HEK293 (cell line): ENCODE data around the gene CNNM1.
A peak's percentile ranks its signal among the peaks of the same experiment; 100 is the strongest.

ENCODE experiments used
- CTCF ChIA-PET: fragments of 350-600 bp; formaldehyde crosslinking; extraction: SDS; loops from one replicate; lab custom pipeline; 2021; ENCODE audit warnings: antibody characterized with exemption; lab: Yijun Ruan, JAX
- POLR2A ChIA-PET: fragments of 300-600 bp; formaldehyde crosslinking; extraction: SDS; loops from one replicate; lab custom pipeline; 2020; ENCODE audit warnings: antibody characterized with exemption, inconsistent platforms; lab: Yijun Ruan, JAX
- H3K27ac ChIP-seq: fragments of 200-500 bp; sonication (Bioruptor generic); 2 replicates; pipeline ENCODE4 v1.5.1; 2014; ENCODE audit warnings: low read depth, low read length, control low read depth, inconsistent platforms; ENCODE audit errors: extremely low read depth
- H3K36me3 ChIP-seq, 2 experiments: fragments of 200-500 bp in 1 of 2; sonication (Bioruptor generic) in 1 of 2; 1 replicate in 1 of 2; 2 replicates in 1 of 2; pipeline ENCODE4 v1.5.1; 2014 to 2017; ENCODE audit warnings: inconsistent platforms in 2 of 2, low read length in 2 of 2; ENCODE audit not compliant: control insufficient read depth in 2 of 2, insufficient read depth in 1 of 2
- H3K4me1 ChIP-seq: fragments of 200-500 bp; sonication (Bioruptor generic); 2 replicates; pipeline ENCODE4 v1.5.1; 2014; ENCODE audit warnings: mild to moderate bottlenecking, low read length, inconsistent platforms; ENCODE audit not compliant: control insufficient read depth, insufficient read depth
- H3K4me3 ChIP-seq: 2 replicates; pipeline ENCODE4 v1.5.1; 2011; ENCODE audit warnings: low read depth, mild to moderate bottlenecking, control low read depth, low read length, moderate library complexity
- H3K9me3 ChIP-seq: fragments of 200-500 bp; sonication (Bioruptor generic); 2 replicates; pipeline ENCODE4 v1.5.1; 2014; ENCODE audit warnings: low read depth, low read length, inconsistent platforms; ENCODE audit not compliant: control insufficient read depth, insufficient read depth
- GLIS1 ChIP-seq: fragments of 450-650 bp; formaldehyde crosslinking; IDR thresholded peaks from 2 replicates; pipeline ENCODE4 v1.5.1; 2016; ENCODE audit warnings: missing biosample characterization, missing genetic modification characterization
- PRDM1 ChIP-seq: fragments of 450-650 bp; formaldehyde crosslinking; IDR thresholded peaks from 2 replicates; pipeline ENCODE4; 2016; ENCODE audit warnings: missing biosample characterization, missing genetic modification characterization
- SP2 ChIP-seq: fragments of 450-650 bp; formaldehyde crosslinking; IDR thresholded peaks from 2 replicates; pipeline ENCODE4 v1.5.1; 2016; ENCODE audit warnings: missing biosample characterization, missing genetic modification characterization
- ZNF148 ChIP-seq: fragments of 450-650 bp; formaldehyde crosslinking; IDR thresholded peaks from 2 replicates; pipeline ENCODE4 v1.5.0; 2017; ENCODE audit warnings: missing biosample characterization, missing genetic modification characterization, borderline replicate concordance
- ZNF169 ChIP-seq: fragments of 450-650 bp; formaldehyde crosslinking; IDR thresholded peaks from 2 replicates; pipeline ENCODE4 v1.5.1; 2016; ENCODE audit warnings: missing biosample characterization, missing genetic modification characterization
- ZNF221 ChIP-seq: fragments of 450-650 bp; formaldehyde crosslinking; IDR thresholded peaks from 2 replicates; pipeline ENCODE4 v1.5.1; 2017; ENCODE audit warnings: missing biosample characterization, missing genetic modification characterization, borderline replicate concordance
- ZNF302 ChIP-seq: fragments of 450-650 bp; formaldehyde crosslinking; IDR thresholded peaks from 2 replicates; pipeline ENCODE4 v1.5.1; 2016; ENCODE audit warnings: missing biosample characterization, missing genetic modification characterization, low read depth
- ZNF366 ChIP-seq: fragments of 450-650 bp; formaldehyde crosslinking; conservative IDR thresholded peaks from 2 replicates; pipeline ENCODE4 v1.5.1; 2016; ENCODE audit warnings: missing biosample characterization, missing genetic modification characterization
- ZNF37A ChIP-seq: fragments of 450-650 bp; IDR thresholded peaks from 2 replicates; pipeline ENCODE4 v1.5.1; 2018; ENCODE audit warnings: missing biosample characterization, missing genetic modification characterization
- ZNF394 ChIP-seq: fragments of 450-650 bp; formaldehyde crosslinking; IDR thresholded peaks from 2 replicates; pipeline ENCODE4 v1.5.1; 2016; ENCODE audit warnings: missing biosample characterization, missing genetic modification characterization, mild to moderate bottlenecking, moderate library complexity, borderline replicate concordance
- ZNF544 ChIP-seq: fragments of 450-650 bp; formaldehyde crosslinking; IDR thresholded peaks from 2 replicates; pipeline ENCODE4 v1.5.0; 2017; ENCODE audit warnings: missing biosample characterization, missing genetic modification characterization
- ZNF585B ChIP-seq: fragments of 450-650 bp; formaldehyde crosslinking; IDR thresholded peaks from 2 replicates; pipeline ENCODE4 v1.5.1; 2016; ENCODE audit warnings: missing biosample characterization, missing genetic modification characterization
- ZNF610 ChIP-seq: fragments of 450-650 bp; formaldehyde crosslinking; IDR thresholded peaks from 2 replicates; pipeline ENCODE4 v1.5.1; 2016; ENCODE audit warnings: missing biosample characterization, missing genetic modification characterization, borderline replicate concordance
- ZNF660 ChIP-seq: fragments of 450-650 bp; IDR thresholded peaks from 2 replicates; pipeline ENCODE4 v1.5.1; 2018; ENCODE audit warnings: missing biosample characterization, mild to moderate bottlenecking, missing genetic modification characterization
- ZNF664 ChIP-seq: fragments of 450-650 bp; formaldehyde crosslinking; IDR thresholded peaks from 2 replicates; pipeline ENCODE4 v1.5.1; 2016; ENCODE audit warnings: missing biosample characterization, missing genetic modification characterization
- ZNF768 ChIP-seq: fragments of 450-650 bp; formaldehyde crosslinking; IDR thresholded peaks from 2 replicates; pipeline ENCODE4 v1.5.1; 2018; ENCODE audit warnings: missing biosample characterization, mild to moderate bottlenecking, missing genetic modification characterization
- ZNF777 ChIP-seq: fragments of 450-650 bp; formaldehyde crosslinking; IDR thresholded peaks from 2 replicates; pipeline ENCODE4 v1.5.1; 2017; ENCODE audit warnings: missing biosample characterization, missing genetic modification characterization, borderline replicate concordance
- ZSCAN30 ChIP-seq: fragments of 450-650 bp; IDR thresholded peaks from 2 replicates; pipeline ENCODE4 v1.5.1; 2018; ENCODE audit warnings: missing biosample characterization, mild to moderate bottlenecking, missing genetic modification characterization, moderate library complexity
- TF ChIP-seq, protein P1 (sequence below): fragments of 450-650 bp; formaldehyde crosslinking; IDR thresholded peaks from 2 replicates; pipeline ENCODE4 v1.5.1; 2016; ENCODE audit warnings: missing biosample characterization, missing genetic modification characterization

CNNM1 gene

GRCh38 chr10:99339563-99340047 is 10.4 kb downstream of the CNNM1 start:
- ChIA-PET CTCF (no interaction called here), POLR2A (no interaction called here)
- no peak overlapping the region for H3K27ac ChIP-seq
- TF ChIP-seq ZNF394 (tag by site-specific recombination) (no peak), ZNF768 (no peak)
- H3K4me1 ChIP-seq = peaks cover 20% of the 10 kb centered on the region
- no peaks in the 10 kb centered on the region for H3K9me3 ChIP-seq
- H3K36me3 ChIP-seq = peaks cover 0 to 4% of the 10 kb centered on the region in 2 experiments; a peak in 1 of 3 replicates
- no peak overlapping the region for H3K4me3 ChIP-seq

DNA sequence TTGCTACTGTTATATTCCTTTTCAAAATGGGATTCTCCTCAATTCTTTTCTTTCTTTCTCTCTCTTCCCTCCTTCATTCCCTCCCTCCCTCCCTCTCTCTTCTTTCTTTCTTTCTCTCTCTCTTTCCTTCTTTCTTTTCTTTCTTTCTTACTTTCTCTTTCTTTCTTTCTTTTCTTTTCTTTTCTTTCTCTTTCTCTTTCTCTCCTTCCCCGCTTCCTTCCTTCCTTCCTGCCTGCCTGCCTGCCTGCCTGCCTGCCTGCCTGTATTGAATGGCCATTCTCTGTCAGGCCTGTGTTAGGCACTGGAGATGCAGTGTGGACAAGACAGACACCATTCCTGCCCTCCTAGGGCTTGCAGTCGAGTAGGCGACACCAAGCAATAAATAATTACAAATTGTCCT is 11.5 kb downstream of the CNNM1 start:
- POLR2A ChIA-PET = interaction anchor here (1.3 kb wide), 1 partner anchor 8 kb away, joined by 4 read pairs; no protein-coding TSS in a partner anchor
- CTCF ChIA-PET = interaction anchor here (0.7 kb wide), 1 partner anchor 634 kb away, joined by 5 read pairs; no protein-coding TSS in a partner anchor
- no peak overlapping the region for H3K4me3 ChIP-seq
- peaks cover 0 to 4% of the 10 kb centered on the region in 2 experiments; a peak in 1 of 3 replicates for H3K36me3 ChIP-seq
- H3K9me3 ChIP-seq = no peaks in the 10 kb centered on the region
- peaks cover 21% of the 10 kb centered on the region for H3K4me1 ChIP-seq
- TF ChIP-seq ZNF221 (tag by site-specific recombination) (no peak), ZSCAN30 (tag by site-specific recombination) (no peak), ZNF660 (tag by site-specific recombination) (no peak), PRDM1 (tag by site-specific recombination) (peak; percentile 85), ZNF148 (no peak), ZNF585B (tag by site-specific recombination) (no peak), ZNF366 (tag by site-specific recombination) (peak; percentile 73; the same call in 1 of the 2 replicates), ZNF37A (tag by site-specific recombination) (no peak), ZNF610 (tag by site-specific recombination) (no peak)
- H3K27ac ChIP-seq = no peak overlapping the region

GRCh38 chr10:99341248-99341647 is 12.1 kb downstream of the CNNM1 start:
- POLR2A ChIA-PET = interaction anchor here (1.3 kb wide), 1 partner anchor 9 kb away, joined by 4 read pairs; no protein-coding TSS in a partner anchor
- no peak overlapping the region for H3K4me3 ChIP-seq
- H3K9me3 ChIP-seq = no peaks in the 10 kb centered on the region
- no peak overlapping the region for H3K27ac ChIP-seq
- H3K36me3 ChIP-seq = peaks cover 0 to 4% of the 10 kb centered on the region in 2 experiments; a peak in 1 of 3 replicates
- CTCF ChIA-PET = no interaction called here
- H3K4me1 ChIP-seq = peaks cover 19% of the 10 kb centered on the region
- TF ChIP-seq ZNF302 (tag by site-specific recombination) = no peak
- peak; percentile 21; the same call in 1 of the 2 replicates for TF ChIP-seq PRDM1 (tag by site-specific recombination)
- TF ChIP-seq ZNF664 = no peak
- no peak for TF ChIP-seq ZNF544 (tag by site-specific recombination)
- TF ChIP-seq ZNF777 (tag by site-specific recombination) = no peak

DNA sequence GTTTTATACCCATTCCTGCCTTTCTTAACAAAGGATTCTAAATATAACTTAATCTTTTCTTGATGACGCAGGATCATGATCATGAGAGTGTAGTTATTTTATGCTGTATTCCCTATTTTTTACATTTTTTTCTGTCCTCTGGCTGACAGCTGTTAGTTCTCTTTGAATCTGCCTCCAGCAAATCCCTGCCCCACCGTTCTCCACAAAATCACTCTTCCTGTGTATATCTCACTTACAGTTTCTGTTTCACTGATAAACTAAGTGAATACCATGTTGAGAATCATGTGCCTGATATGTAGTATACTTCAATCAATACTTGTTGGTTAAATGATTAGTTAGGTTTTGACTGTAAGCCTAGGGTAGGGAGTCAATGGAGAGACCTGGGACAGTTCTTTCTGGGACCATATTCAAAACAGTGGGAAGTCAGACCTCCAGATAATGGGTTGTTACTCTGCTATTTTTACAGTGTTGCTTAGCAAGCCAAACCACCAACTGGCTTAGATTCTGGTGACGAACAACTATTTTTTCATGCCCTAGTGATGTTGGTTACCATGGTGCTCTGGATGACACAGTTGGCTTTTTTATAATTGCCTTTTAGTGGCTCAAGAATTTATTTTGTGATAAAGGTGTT is 12.8 kb downstream of the CNNM1 start:
- Histone ChIP-seq H3K27ac (no peak overlapping the region), H3K4me3 (no peak overlapping the region), H3K9me3 (no peaks in the 10 kb centered on the region), H3K4me1 (peaks cover 15% of the 10 kb centered on the region), H3K36me3 (peaks cover 0 to 7% of the 10 kb centered on the region in 2 experiments; a peak in 2 of 3 replicates)
- POLR2A ChIA-PET = interaction anchor here (1.3 kb wide), 1 partner anchor 10 kb away, joined by 4 read pairs; no protein-coding TSS in a partner anchor
- TF ChIP-seq, protein P1, sequence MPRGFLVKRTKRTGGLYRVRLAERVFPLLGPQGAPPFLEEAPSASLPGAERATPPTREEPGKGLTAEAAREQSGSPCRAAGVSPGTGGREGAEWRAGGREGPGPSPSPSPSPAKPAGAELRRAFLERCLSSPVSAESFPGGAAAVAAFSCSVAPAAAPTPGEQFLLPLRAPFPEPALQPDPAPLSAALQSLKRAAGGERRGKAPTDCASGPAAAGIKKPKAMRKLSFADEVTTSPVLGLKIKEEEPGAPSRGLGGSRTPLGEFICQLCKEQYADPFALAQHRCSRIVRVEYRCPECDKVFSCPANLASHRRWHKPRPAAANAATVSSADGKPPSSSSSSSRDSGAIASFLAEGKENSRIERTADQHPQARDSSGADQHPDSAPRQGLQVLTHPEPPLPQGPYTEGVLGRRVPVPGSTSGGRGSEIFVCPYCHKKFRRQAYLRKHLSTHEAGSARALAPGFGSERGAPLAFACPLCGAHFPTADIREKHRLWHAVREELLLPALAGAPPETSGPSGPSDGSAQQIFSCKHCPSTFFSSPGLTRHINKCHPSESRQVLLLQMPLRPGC = no peak
- TF ChIP-seq ZNF169 (tag by site-specific recombination) (no peak), GLIS1 (tag by site-specific recombination) (no peak), SP2 (no peak)
- CTCF ChIA-PET = interaction anchor here (0.9 to 1.1 kb wide), 3 partner anchors 27 to 916 kb away, joined by 3 to 4 read pairs (median 3); no protein-coding TSS in a partner anchor
